Lower leg skin (tissue), 4 donors: ENCODE data around the gene NTN3. TPM values are rescaled to one million over a fixed set of nuclear protein-coding genes. Genes with fewer than 3 reads are reported as not detected.
A peak's percentile ranks its signal among the peaks of the same experiment; 100 is the strongest.

Experiments
- DNase-seq, 2 donors: peaks; one replicate each; pipeline ENCODE4 v3.0.0-alpha.2; 2019; ENCODE audit warnings: low spot score in 2 of 2
- H3K4me3 ChIP-seq: fragments of 200-600 bp; sonication (generic); 2 replicates; pipeline ENCODE4 v1.5.1; 2017; ENCODE audit warnings: mild to moderate bottlenecking, low read depth; ENCODE audit not compliant: poor library complexity, severe bottlenecking
- POLR2A ChIP-seq, 2 donors: fragments of 450-650 bp; IDR thresholded peaks; one replicate each; pipeline ENCODE4 v1.6.1; 2016 to 2017; ENCODE audit warnings: antibody characterized with exemption in 2 of 2, mild to moderate bottlenecking in 1 of 2, moderate library complexity in 1 of 2
- WGBS, 2 donors: methylation state at CpG; one replicate each; pipeline ENCODE4 v1.1.5; 2018; 5-methylcytosine and 5-hydroxymethylcytosine counted together
- intact Hi-C: fragments of 100-400 bp; cut with DNase I; formaldehyde crosslinking; loops from one replicate; pipeline ENCODE4 v1.15.0; 2023; ENCODE audit warnings: low total_unique reads
- total RNA-seq, 4 donors: library from RNA; depleted of rRNA; stranded (reverse); fragments of >200 nt; gene quantifications; one replicate each; pipeline ENCODE4 v1.1.0, GENCODE V29; 2016
- TF ChIP-seq, protein P1 (sequence below), 3 donors: fragments of 450-650 bp; IDR thresholded peaks; one replicate each; pipeline ENCODE4 v1.5.1; 2016; ENCODE audit warnings: antibody characterized with exemption in 3 of 3, mild to moderate bottlenecking in 3 of 3, moderate library complexity in 2 of 3

The NTN3 gene
- total RNA-seq, 4 donors from 2014 or later: 0.45 to 0.95 TPM; not detected in 2

DNA sequence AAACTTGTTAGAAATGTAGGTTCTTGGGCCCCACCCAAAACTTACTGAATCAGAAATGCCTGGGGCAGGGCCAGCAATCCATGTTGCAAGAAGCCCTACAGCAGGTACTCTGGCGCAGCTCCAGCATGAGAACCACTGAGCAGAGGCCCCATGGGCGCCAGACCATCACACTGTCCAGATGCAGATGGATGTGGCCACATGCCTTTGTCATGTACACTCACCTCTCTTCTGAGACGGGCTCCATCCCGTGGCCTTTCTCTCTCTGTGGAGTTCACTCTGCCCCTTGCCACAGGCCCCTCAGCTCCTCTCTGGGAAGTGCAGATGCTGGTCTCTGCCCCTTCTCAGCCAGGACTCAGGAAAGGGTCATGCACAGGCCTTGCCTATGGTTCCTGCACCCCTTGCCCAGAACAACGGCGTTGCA is 44.1 kb upstream of the NTN3 start:
- no peak overlapping the region for H3K4me3 ChIP-seq
- 94 to 97% methylated on average over 6 of the region's 6 CpGs for WGBS, 2 donors
- intact Hi-C loops: no loop called here
- no peak for DNase-seq
- TF ChIP-seq POLR2A (IDR thresholded peaks at IDR 0.05): no peak
- TF ChIP-seq, protein P1, sequence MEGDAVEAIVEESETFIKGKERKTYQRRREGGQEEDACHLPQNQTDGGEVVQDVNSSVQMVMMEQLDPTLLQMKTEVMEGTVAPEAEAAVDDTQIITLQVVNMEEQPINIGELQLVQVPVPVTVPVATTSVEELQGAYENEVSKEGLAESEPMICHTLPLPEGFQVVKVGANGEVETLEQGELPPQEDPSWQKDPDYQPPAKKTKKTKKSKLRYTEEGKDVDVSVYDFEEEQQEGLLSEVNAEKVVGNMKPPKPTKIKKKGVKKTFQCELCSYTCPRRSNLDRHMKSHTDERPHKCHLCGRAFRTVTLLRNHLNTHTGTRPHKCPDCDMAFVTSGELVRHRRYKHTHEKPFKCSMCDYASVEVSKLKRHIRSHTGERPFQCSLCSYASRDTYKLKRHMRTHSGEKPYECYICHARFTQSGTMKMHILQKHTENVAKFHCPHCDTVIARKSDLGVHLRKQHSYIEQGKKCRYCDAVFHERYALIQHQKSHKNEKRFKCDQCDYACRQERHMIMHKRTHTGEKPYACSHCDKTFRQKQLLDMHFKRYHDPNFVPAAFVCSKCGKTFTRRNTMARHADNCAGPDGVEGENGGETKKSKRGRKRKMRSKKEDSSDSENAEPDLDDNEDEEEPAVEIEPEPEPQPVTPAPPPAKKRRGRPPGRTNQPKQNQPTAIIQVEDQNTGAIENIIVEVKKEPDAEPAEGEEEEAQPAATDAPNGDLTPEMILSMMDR (IDR thresholded peaks at IDR 0.05): no peak

DNA sequence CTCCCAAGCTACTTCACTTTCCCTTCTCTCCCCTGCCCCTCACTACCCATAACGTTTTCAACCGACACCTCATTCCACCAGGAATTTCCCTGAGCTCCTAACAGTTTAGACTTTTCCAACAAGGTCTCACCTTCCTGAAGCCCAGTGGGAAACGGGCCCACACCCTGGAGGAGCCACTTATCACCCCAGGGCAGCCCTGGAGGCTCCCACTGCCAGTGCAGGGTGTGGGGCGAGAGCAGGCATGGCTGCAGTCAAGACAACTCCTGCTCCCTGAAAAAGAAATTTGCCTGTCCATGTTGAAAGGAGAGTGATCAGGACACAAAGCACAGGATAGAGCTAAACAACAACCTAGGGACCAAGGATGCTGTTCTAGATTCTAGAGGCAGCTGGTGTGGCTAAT is 43.6 kb upstream of the NTN3 start:
- 81 to 83% methylated on average over 4 of the region's 4 CpGs for WGBS, 2 donors
- TF ChIP-seq, protein P1 (IDR thresholded peaks at IDR 0.05): no peak
- TF ChIP-seq POLR2A (IDR thresholded peaks at IDR 0.05): no peak
- no peak for DNase-seq
- intact Hi-C loops: no loop called here
- no peak overlapping the region for H3K4me3 ChIP-seq

DNA sequence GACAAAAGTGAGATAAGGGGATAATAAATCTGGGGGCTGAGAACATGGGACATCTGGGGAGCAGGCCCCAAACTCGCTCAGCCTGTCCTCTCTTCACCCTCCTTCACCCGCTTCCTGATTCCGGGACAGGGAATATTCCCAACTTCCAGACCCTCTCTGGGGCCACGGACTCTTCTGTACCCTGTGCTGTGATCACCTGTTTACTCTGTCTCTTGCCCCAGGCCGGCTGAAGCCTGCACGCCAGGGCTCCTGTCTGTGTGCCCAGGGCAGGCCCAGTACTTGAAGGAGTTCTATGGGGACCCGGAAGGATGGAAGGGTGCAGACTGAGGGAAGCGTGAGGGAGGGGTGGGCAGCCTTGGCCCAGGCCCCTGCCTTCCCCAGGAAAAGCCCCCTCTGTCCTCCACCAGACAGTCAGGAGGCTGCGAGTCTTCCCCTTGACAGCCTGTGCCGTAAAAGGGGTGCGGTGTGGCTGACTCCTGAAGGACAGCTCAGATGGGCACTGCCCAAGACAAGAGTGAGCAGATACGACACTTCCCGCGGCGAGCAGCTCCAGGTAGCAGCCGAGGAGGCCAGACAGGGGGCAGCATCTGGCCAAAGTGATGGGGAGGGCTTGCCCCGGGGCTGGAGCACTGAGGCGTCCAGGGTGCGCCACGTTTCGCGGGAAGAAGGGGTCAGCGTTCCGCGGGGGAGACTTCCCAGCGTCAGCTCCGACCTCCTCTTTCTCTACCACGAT is 42.9 kb upstream of the NTN3 start:
- no peak for DNase-seq
- H3K4me3 ChIP-seq: peak overlapping the region; percentile 57
- intact Hi-C loops: no loop called here
- 33 to 60% methylated on average over 15 to 27 of the region's 28 CpGs for WGBS, 2 donors
- TF ChIP-seq, protein P1 (IDR thresholded peaks at IDR 0.05): no peak
- no peak for TF ChIP-seq POLR2A (IDR thresholded peaks at IDR 0.05)

DNA sequence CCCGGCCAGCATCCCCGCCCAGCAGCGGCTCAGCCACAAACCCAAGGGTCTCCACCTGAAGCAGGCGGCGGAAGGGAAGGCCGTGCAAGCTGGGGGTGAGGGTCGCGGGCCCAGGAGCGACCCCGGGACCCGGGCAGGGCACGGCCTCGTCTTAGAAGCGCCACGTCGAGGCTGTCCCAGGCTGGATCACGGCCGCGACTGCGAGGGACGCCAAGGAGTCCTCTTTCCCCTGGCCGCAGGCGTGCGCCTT is 42.4 kb upstream of the NTN3 start:
- no peak for DNase-seq
- 0% methylated on average over 13 of the region's 24 CpGs; no CpG with 5 or more reads in 1 of the 2 donors for WGBS, 2 donors
- intact Hi-C loops: no loop called here
- peak overlapping the region; percentile 57 for H3K4me3 ChIP-seq
- no peak for TF ChIP-seq POLR2A (IDR thresholded peaks at IDR 0.05)
- TF ChIP-seq, protein P1 (IDR thresholded peaks at IDR 0.05): no peak

DNA sequence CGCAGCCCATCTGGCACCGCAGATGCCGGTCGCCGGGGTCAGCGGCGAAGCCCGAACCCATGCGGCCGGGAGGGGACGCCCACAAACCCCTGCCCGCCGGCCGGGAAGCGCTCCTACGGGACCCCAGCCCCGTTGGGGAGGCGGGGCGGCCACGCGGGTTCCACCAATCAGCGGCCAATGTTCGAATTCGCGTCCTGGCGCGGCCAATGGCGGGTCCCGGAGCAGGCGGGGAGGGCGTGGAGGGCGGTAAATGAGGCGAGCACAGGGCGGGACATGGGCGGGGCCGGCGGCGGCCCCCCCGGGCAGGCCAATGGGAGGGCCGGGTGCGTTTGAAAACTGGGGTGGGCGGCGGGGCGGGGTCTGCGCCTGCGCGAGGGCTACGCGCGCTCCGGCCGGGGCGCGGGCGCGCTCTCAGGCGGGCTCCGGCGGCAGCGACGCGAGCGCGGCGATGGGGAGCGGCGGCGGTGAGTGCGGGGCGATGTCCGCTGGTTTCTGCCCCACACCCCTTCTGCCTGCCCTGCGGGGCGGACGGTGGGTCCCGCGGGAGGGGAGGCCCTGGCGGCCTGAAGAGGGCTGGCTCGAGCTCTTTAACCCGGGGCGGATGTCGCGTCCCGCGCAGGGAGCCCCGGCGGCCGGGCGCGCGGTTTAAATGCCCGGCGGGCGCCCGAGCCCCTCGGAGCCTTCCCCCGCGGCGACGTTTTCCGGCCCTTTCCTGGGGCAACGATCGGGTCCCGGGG is 41.9 kb upstream of the NTN3 start, which contains the start of gene CCNF:
CCNF (plus strand) TSS at position 414 of the 737 bp plus-strand sequence; CDS start at position 449, 35 bp downstream.
- intact Hi-C loops: no loop called here
- TF ChIP-seq, protein P1 (IDR thresholded peaks at IDR 0.05): no peak
- no peak for TF ChIP-seq POLR2A (IDR thresholded peaks at IDR 0.05)
- peak within 1 kb of the TSS; percentile 57 for H3K4me3 ChIP-seq
- WGBS, 2 donors: 1% methylated on average over 29 to 76 of the region's 103 CpGs
- DNase-seq: peak; percentile 96 to 99
